Bladder microvascular endothelial cell (primary cell): ENCODE measurements around the gene NME8. TPM values are rescaled to one million over a fixed set of nuclear protein-coding genes. Genes with fewer than 3 reads are reported as not detected.

Experiments
- total RNA-seq: library from RNA; depleted of rRNA; stranded (reverse); fragments of >200 nt; gene quantifications from 2 replicates; pipeline ENCODE4 v1.2.3, GENCODE V29; 2014

Gene NME8
- not detected in 2 replicates for total RNA-seq

GRCh38 chr7:37848297-37848696 lies at the start of gene NME8:
TSS of gene NME8 (plus strand) at chr7:37848597. CDS start at chr7:37850267, 1,670 bp downstream.

GRCh38 chr7:37916673-37917660 lies 68.6 kb downstream of the NME8 start, which contains the start of gene SFRP4:
TSS of gene SFRP4 (minus strand) at chr7:37916817. CDS start at chr7:37916537, 280 bp downstream.

DNA sequence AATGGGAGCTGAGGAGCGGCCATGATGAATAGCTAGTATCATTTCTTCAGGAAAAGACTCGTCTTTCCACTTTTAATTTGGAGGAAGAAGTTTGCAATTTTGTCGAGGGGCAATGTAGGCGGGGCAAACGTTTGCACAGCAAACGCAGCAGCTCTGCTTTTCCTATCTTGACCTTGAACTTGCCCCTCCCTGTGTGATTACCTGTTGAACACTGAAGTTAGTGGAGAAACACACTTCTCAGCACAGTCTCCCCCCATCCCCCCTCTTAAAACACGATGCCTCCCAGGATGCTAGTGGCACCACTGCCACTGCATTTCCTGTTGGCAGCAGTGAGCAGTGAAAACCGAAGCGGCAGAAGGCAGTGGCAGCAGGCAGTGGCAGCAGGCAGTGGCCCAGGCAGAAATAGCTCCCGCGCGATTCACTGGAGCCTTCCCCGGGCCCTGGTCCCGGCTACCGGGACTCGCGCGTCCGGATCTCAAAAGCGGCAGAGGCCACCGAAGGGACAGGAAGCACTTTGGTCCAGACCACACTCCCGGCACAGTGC lies 72.0 kb downstream of the NME8 start, which contains the start of gene EPDR1:
EPDR1 (plus strand) TSS at position 336 of the 544 bp plus-strand sequence. CDS start 300 bp downstream, outside the sequence.

Other genes with a start within 250 kb of the NME8 start
- 0.88 TPM in 1 of 2 replicates, not detected in the other for gene GPR141, start 164.8 kb upstream of the NME8 start, total RNA-seq
- not detected in 2 replicates for gene SFRP4, start 68.2 kb downstream of the NME8 start, total RNA-seq
- gene EPDR1, start 72.0 kb downstream of the NME8 start, total RNA-seq: 1.4 and 2.8 TPM in 2 replicates